Suprapubic skin (tissue), 4 donors: ENCODE measurements around the gene RASIP1. TPM values are rescaled to one million over a fixed set of nuclear protein-coding genes. Genes with fewer than 3 reads are reported as not detected.
A peak's percentile ranks its signal among the peaks of the same experiment; 100 is the strongest.
"Not testable (repeated sequence)": the region's sequence is repeated elsewhere in the genome, so short reads cannot be mapped to it uniquely, and the experiment has no call there.

Experiments used
- DNase-seq, 2 donors: peaks; one replicate each; pipeline ENCODE4 v3.0.0-alpha.2; 2019; ENCODE audit warnings: low spot score in 2 of 2
- H3K27ac ChIP-seq: fragments of 200-600 bp; sonication (generic); one replicate; pipeline ENCODE4 v1.5.1; 2019
- H3K27me3 ChIP-seq: fragments of 200-600 bp; sonication (generic); one replicate; pipeline ENCODE4 v1.5.1; 2019
- H3K36me3 ChIP-seq: fragments of 200-600 bp; sonication (generic); one replicate; pipeline ENCODE4 v1.5.1; 2019
- H3K4me1 ChIP-seq: fragments of 200-600 bp; sonication (generic); one replicate; pipeline ENCODE4 v1.5.1; 2019
- H3K4me3 ChIP-seq: fragments of 200-600 bp; sonication (generic); one replicate; pipeline ENCODE4 v1.5.1; 2019; ENCODE audit warnings: mild to moderate bottlenecking
- H3K9me3 ChIP-seq: fragments of 200-600 bp; sonication (generic); one replicate; pipeline ENCODE4 v1.5.1; 2019
- EP300 ChIP-seq: sonication (generic); formaldehyde crosslinking; IDR thresholded peaks from one replicate; pipeline ENCODE4 v1.6.1; 2017; ENCODE audit warnings: antibody characterized with exemption
- POLR2A ChIP-seq, 2 donors: fragments of 450-650 bp; IDR thresholded peaks; one replicate each; pipeline ENCODE4 v1.6.1; 2017; ENCODE audit warnings: antibody characterized with exemption in 2 of 2, mild to moderate bottlenecking in 2 of 2, moderate library complexity in 2 of 2
- POLR2AphosphoS5 ChIP-seq, 3 donors: sonication (generic); formaldehyde crosslinking; IDR thresholded peaks; one replicate each; pipeline ENCODE4 v1.6.1; 2017; ENCODE audit warnings: antibody characterized with exemption in 3 of 3
- WGBS: methylation state at CpG from one replicate; pipeline ENCODE4 v1.1.5; 2018; 5-methylcytosine and 5-hydroxymethylcytosine counted together
- total RNA-seq, 4 donors: library from RNA; depleted of rRNA; stranded (reverse); fragments of >200 nt; gene quantifications; one replicate each; pipeline ENCODE4 v1.1.0, GENCODE V29; 2016
- TF ChIP-seq, protein P1 (sequence below), 2 donors: fragments of 200-600 bp in 1 of 2; fragments of 450-650 bp in 1 of 2; sonication (generic) in 1 of 2; IDR thresholded peaks; one replicate each; pipeline ENCODE4 v1.5.1; 2016 to 2019; ENCODE audit warnings: antibody characterized with exemption in 2 of 2, mild to moderate bottlenecking in 1 of 2, moderate library complexity in 1 of 2

RASIP1 gene
- total RNA-seq, 4 donors from 2014 or later: 5.1 to 16.1 (median 6.5) TPM

DNA sequence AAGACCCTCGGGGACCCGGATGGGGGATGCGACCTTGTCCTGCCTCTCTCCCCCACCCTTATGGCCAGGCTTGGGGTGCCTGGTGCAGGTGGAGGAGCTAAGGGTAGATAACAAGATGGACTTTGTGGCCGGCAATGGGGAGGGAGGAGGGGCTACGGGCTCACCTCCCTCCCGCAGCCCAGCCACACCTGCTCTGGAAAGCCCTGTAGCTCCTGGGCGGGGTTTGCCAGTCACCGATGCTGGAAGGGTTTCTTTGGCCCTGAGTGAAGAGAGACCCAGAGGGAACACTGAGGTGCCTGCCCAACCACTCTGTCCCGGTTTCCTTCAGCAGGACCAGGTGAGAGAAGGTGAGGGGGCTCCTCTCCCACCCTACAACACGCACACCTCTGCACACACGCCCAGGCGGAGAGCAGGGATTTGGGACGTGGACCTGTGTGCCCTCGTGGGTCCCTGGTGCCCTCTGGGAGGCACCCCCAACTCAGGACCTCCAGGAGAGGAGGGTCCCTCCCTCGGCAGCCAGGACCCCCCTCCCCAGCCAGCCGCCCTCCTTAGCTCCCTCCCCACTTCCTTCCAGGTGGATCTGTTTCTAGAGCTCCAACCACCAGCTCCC is 44.6 kb downstream of the RASIP1 start, which contains the start of gene FUT2:
Gene FUT2, plus strand, starts transcription at position 229 of the 610 bp plus-strand sequence. CDS start 6,986 bp downstream, outside the sequence.
- Histone ChIP-seq H3K27ac (peak within 1 kb of the TSS; percentile 80), H3K36me3 (no peaks in the 10 kb centered on the region), H3K27me3 (no peaks in the 10 kb centered on the region), H3K4me3 (peak within 1 kb of the TSS; percentile 46), H3K4me1 (peaks cover 21% of the 10 kb centered on the region), H3K9me3 (no peaks in the 10 kb centered on the region)
- TF ChIP-seq EP300 (no peak), POLR2A (IDR thresholded peaks at IDR 0.05) (no peak), POLR2AphosphoS5 (IDR thresholded peaks at IDR 0.05) (no peak)
- TF ChIP-seq, protein P1, sequence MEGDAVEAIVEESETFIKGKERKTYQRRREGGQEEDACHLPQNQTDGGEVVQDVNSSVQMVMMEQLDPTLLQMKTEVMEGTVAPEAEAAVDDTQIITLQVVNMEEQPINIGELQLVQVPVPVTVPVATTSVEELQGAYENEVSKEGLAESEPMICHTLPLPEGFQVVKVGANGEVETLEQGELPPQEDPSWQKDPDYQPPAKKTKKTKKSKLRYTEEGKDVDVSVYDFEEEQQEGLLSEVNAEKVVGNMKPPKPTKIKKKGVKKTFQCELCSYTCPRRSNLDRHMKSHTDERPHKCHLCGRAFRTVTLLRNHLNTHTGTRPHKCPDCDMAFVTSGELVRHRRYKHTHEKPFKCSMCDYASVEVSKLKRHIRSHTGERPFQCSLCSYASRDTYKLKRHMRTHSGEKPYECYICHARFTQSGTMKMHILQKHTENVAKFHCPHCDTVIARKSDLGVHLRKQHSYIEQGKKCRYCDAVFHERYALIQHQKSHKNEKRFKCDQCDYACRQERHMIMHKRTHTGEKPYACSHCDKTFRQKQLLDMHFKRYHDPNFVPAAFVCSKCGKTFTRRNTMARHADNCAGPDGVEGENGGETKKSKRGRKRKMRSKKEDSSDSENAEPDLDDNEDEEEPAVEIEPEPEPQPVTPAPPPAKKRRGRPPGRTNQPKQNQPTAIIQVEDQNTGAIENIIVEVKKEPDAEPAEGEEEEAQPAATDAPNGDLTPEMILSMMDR (IDR thresholded peaks at IDR 0.05): no peak
- WGBS: 36% methylated on average over 14 of the region's 16 CpGs
- DNase-seq: no peak

DNA sequence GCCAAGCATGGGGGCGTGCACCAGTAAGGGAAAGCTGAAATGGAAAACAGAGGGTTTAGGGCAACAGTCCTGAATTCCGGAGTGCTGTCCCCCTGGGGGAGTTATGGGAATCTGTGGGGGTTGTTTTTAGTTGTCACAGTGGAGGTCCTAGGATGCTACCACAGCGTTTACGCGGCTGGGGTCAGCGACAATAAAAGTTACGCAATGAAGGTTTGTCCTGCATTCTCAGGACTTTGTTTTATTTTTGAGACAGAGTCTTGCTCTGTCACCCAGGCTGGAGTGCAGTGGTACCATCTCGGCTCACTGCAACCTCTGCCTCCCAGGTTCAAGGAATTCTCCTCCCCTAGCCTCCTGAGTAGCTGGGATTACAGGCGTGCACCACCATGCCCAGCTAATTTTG is 46.8 kb downstream of the RASIP1 start:
- H3K4me3 ChIP-seq, H3K9me3 ChIP-seq, DNase-seq, H3K27ac ChIP-seq, H3K36me3 ChIP-seq, H3K27me3 ChIP-seq: not testable (repeated sequence)
- peaks cover 26% of the 10 kb centered on the region for H3K4me1 ChIP-seq
- WGBS: 86% methylated on average over 9 of the region's 9 CpGs

DNA sequence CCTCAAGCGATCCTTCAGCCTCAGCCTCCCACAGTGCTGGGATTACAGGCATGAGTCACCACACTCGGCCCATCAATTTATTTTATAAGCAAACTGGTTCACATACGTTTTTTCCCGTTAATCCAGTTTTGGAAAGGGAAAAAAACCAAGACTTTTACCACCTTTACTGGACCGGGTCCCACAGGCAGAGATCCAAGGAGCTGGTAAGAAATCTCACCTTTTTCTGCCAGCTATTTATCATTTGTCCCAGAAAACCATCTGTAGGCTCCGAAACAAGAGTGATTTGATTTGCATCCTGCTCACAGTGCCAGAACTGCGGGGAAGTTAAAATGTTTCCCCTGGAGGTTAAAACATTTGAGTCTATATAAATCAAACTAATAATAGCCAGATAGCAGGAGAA is 51.0 kb downstream of the RASIP1 start:
- WGBS: 41% methylated on average over 7 of the region's 7 CpGs
- Histone ChIP-seq H3K9me3 (no peaks in the 10 kb centered on the region), H3K4me3 (no peak overlapping the region), H3K36me3 (no peaks in the 10 kb centered on the region), H3K27me3 (no peaks in the 10 kb centered on the region), H3K27ac (no peak overlapping the region), H3K4me1 (peaks cover 5% of the 10 kb centered on the region)
- TF ChIP-seq POLR2A (IDR thresholded peaks at IDR 0.05): no peak
- no peak for TF ChIP-seq EP300
- TF ChIP-seq, protein P1 (IDR thresholded peaks at IDR 0.05): no peak
- TF ChIP-seq POLR2AphosphoS5 (IDR thresholded peaks at IDR 0.05): no peak
- no peak for DNase-seq

DNA sequence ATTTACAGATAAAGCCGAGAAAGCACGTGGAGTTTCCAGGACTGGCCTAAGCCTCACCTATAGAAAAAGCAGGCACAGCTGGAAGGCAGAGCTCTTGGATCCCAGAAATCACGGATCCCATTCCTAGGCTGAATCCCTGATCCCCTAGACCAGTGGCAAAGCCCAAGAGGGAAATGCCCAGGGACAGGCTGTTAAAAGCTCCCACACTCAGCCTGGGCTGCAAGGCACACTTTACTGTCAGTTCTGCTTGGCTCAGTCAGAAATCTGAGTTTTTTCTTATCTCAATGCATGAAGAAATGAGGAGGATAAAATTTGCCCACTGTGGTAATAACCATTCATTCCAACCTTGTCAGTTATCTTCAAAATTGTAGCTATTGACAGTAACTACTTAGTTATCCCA is 52.6 kb downstream of the RASIP1 start:
- Histone ChIP-seq H3K27ac (no peak overlapping the region), H3K4me1 (peaks cover 8% of the 10 kb centered on the region), H3K36me3 (no peaks in the 10 kb centered on the region), H3K9me3 (no peaks in the 10 kb centered on the region), H3K4me3 (no peak overlapping the region), H3K27me3 (no peaks in the 10 kb centered on the region)
- TF ChIP-seq, protein P1 (IDR thresholded peaks at IDR 0.05): no peak
- TF ChIP-seq POLR2AphosphoS5 (IDR thresholded peaks at IDR 0.05) (no peak), POLR2A (IDR thresholded peaks at IDR 0.05) (no peak), EP300 (no peak)
- 80% methylated on average over 3 of the region's 3 CpGs for WGBS
- DNase-seq: no peak

DNA sequence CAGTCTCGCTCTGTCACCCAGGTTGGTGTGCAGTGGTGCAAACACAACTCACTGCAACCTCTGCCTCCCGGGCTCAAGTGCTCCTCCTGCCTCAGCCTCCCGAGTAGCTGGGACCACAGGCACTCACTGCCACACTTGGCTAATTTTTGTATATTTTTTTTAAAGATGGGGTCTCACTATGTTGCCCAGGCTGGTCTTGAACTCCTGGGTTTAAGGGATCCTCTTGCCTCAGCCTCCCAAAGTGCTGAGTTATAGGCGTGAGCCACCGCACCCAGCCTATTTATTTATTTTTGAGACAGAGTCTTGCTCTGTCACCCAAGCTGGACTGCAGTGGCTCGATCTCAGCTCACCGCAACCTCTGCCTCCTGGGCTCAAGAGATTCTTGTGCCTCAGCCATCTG is 53.8 kb downstream of the RASIP1 start:
- WGBS: 91% methylated on average over 7 of the region's 7 CpGs
- H3K4me1 ChIP-seq, H3K27ac ChIP-seq, H3K9me3 ChIP-seq, H3K27me3 ChIP-seq, H3K4me3 ChIP-seq, H3K36me3 ChIP-seq, DNase-seq: not testable (repeated sequence)

DNA sequence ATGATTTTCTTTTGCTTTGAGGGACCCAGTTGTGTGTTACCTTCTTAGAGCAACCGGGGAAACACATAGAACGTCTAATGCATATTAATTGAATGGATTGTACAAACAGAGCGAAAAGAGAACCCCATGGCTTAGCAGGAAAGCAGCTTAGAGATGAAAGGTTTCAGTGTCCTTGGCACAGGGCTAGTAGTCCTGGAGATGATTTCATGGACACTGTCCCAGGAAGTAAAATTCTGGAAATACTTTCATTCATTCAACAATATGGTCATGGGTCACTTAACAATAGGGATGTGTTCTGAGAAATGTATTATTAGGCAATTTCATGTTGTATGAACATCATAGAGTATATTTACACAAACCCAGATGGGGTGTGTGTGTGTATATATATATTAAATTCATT is 54.3 kb downstream of the RASIP1 start:
- Histone ChIP-seq H3K9me3 (no peaks in the 10 kb centered on the region), H3K27ac (no peak overlapping the region), H3K4me3 (no peak overlapping the region), H3K36me3 (no peaks in the 10 kb centered on the region), H3K4me1 (peaks cover 8% of the 10 kb centered on the region), H3K27me3 (no peaks in the 10 kb centered on the region)
- 80% methylated on average over 3 of the region's 3 CpGs for WGBS
- no peak for DNase-seq
- TF ChIP-seq EP300 (no peak), POLR2A (IDR thresholded peaks at IDR 0.05) (no peak), POLR2AphosphoS5 (IDR thresholded peaks at IDR 0.05) (no peak)
- TF ChIP-seq, protein P1 (IDR thresholded peaks at IDR 0.05): no peak
